GM12801 (cell line): ENCODE results near the gene PM20D2.

Experiments used
- CTCF ChIP-seq: IDR thresholded peaks from one replicate; pipeline ENCODE4 v1.5.1; 2011; ENCODE audit warnings: control low read depth; ENCODE audit not compliant: insufficient read length; ENCODE audit errors: extremely low read depth

The PM20D2 gene

GRCh38 chr6:89197141-89197540, 51.3 kb downstream of the PM20D2 start:
- TF ChIP-seq CTCF, result no peak

GRCh38 chr6:89198235-89198634, 52.4 kb downstream of the PM20D2 start:
- TF ChIP-seq CTCF, result no peak

GRCh38 chr6:89199579-89199978, 53.7 kb downstream of the PM20D2 start:
- no peak for TF ChIP-seq CTCF

- no peak for TF ChIP-seq CTCF
Measured at GRCh38 chr6:89200706-89201215, 54.9 kb downstream of the PM20D2 start.

GRCh38 chr6:89204096-89204495, 58.2 kb downstream of the PM20D2 start:
- TF ChIP-seq CTCF, result no peak

GRCh38 chr6:89205819-89206218, 60.0 kb downstream of the PM20D2 start:
- TF ChIP-seq CTCF, result no peak

GRCh38 chr6:89208551-89208950, 62.7 kb downstream of the PM20D2 start:
- TF ChIP-seq CTCF, result no peak

GRCh38 chr6:89209457-89209856, 63.6 kb downstream of the PM20D2 start:
- no peak for TF ChIP-seq CTCF
